GM13976 (cell line): ENCODE measurements around the gene HOXB5.

Experiments used
- DNase-seq: peaks from one replicate; pipeline ENCODE4 v3.0.0; 2012; ENCODE audit warnings: low spot score
- CTCF ChIP-seq: IDR thresholded peaks from 2 replicates; pipeline ENCODE4 v1.5.1; 2012; ENCODE audit warnings: borderline replicate concordance, mild to moderate bottlenecking; ENCODE audit not compliant: insufficient read depth; ENCODE audit errors: extremely low read depth, missing control alignments, control extremely low read depth
- in situ Hi-C: fragments of 300-500 bp; cut with MboI; formaldehyde crosslinking; loops from one replicate; pipeline ENCODE4 v1.12.0; 2022; ENCODE audit warnings: low sequenced_read_pairs, mixed read lengths, inconsistent platforms; ENCODE audit not compliant: unreplicated experiment

Gene HOXB5

GRCh38 chr17:48551596-48552465 lies 41.7 kb downstream of the HOXB5 start:
- in situ Hi-C loops, result no loop called here
- no peak for TF ChIP-seq CTCF
- no peak for DNase-seq

GRCh38 chr17:48551214-48551555 lies 42.4 kb downstream of the HOXB5 start:
- DNase-seq, result no peak
- TF ChIP-seq CTCF, result no peak
- in situ Hi-C loops, result no loop called here

- DNase-seq, result no peak
- TF ChIP-seq CTCF, result no peak
- in situ Hi-C loops, result no loop called here
Measured at GRCh38 chr17:48550502-48551213, 42.9 kb downstream of the HOXB5 start.

- in situ Hi-C loops, result no loop called here
- TF ChIP-seq CTCF, result no peak
- DNase-seq, result no peak
Measured at GRCh38 chr17:48549914-48550501, 43.6 kb downstream of the HOXB5 start.

- no peak for DNase-seq
- in situ Hi-C loops, result no loop called here
- TF ChIP-seq CTCF, result no peak
Measured at GRCh38 chr17:48549281-48549630, 44.3 kb downstream of the HOXB5 start.

GRCh38 chr17:48548523-48549280 lies 44.9 kb downstream of the HOXB5 start:
- TF ChIP-seq CTCF, result no peak
- no peak for DNase-seq
- in situ Hi-C loops, result no loop called here
